NCI-H345 (cell line): Measurements from ENCODE around the gene OGFOD2.

ENCODE experiments used
- DNase-seq: peaks from one replicate; lab custom pipeline; 2025; lab: John Stamatoyannopoulos, UW

OGFOD2 gene

GRCh38 chr12:122977655-122978392 lies 2.8 kb downstream of the OGFOD2 start:
- DNase-seq, result no peak

- DNase-seq, result no peak
Measured at GRCh38 chr12:122978507-122978955, 3.5 kb downstream of the OGFOD2 start.

DNA sequence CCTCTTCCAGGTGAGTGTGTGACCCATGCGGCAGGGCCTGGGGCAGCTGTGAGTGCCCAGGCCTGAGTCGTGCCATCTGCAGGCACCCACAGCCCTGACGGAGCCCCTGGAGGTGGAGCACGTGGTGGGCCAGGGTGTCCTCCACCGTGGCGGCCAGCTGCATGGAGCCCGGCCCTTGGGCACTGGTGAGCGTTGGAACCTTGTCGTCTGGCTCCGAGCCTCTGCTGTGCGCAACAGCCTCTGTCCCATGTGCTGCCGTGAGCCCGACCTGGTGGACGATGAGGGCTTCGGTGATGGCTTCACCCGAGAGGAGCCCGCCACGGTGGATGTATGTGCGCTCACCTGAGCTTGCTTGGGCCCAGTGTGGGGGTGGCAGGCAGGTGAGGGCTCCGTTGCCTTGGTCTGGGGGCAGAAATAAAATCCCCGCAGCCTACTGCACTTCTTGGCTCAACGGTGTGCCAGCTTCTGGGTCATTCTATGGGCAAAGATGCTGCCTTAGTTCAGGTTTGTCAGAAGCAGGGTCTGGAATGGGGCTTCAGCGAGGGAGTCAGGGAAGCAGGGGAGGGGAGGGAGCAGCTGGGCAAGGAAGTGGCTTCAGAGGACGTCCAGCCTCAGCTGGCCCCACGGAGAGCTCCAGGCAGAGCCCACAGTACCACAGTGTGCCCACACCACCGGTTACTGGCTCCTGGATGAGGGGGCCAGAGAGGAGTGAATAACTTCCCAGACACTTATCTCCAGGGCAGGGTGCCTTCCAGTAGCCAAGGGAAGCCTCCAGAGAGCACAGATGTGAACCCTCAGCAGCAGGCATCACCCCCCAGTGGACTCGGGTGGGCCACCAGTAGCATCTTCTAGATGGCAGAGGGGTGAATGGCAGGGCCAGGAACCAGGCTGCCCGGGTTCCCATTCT lies 4.2 kb downstream of the OGFOD2 start:
- DNase-seq, result no peak

DNA sequence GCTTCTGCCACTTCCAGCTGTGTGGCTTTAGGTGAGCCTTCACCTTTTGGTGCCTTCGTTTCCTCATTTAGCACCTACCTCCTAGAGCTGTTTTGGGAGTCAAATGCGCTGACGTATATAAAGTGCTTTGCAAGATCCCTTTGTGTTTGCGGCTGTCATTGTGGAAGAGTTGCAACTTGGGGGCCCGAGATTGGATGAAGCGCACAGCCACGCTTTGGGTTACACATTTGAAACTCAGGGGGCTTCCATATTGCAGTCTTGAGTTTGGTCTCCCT lies 4.8 kb downstream of the OGFOD2 start:
- DNase-seq, result no peak

- DNase-seq, result peak; percentile 57
Measured at GRCh38 chr12:122980183-122981035, 5.4 kb downstream of the OGFOD2 start, which contains the start of gene ARL6IP4. Gene ARL6IP4, plus strand, starts transcription at chr12:122980681. Its CDS starts 459 bp downstream, at chr12:122981140.

DNA sequence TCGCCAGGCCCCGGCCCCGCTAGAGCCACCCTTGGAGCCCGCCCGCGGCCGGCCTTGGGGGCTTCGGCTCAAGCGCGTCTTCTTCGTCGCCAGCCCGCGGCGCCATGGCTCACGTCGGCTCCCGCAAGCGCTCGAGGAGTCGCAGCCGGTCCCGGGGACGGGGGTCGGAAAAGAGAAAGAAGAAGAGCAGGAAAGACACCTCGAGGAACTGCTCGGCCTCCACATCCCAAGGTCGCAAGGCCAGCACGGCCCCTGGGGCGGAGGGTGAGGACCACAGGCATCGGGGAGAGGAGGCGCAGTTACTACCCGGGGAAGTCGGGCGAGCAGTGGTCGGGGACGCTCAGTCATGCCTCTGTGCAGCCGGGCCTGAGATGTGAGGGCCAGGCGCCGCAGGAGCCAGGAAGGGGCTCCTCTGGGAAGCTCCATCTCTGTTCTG lies 6.0 kb downstream of the OGFOD2 start:
- no peak for DNase-seq

DNA sequence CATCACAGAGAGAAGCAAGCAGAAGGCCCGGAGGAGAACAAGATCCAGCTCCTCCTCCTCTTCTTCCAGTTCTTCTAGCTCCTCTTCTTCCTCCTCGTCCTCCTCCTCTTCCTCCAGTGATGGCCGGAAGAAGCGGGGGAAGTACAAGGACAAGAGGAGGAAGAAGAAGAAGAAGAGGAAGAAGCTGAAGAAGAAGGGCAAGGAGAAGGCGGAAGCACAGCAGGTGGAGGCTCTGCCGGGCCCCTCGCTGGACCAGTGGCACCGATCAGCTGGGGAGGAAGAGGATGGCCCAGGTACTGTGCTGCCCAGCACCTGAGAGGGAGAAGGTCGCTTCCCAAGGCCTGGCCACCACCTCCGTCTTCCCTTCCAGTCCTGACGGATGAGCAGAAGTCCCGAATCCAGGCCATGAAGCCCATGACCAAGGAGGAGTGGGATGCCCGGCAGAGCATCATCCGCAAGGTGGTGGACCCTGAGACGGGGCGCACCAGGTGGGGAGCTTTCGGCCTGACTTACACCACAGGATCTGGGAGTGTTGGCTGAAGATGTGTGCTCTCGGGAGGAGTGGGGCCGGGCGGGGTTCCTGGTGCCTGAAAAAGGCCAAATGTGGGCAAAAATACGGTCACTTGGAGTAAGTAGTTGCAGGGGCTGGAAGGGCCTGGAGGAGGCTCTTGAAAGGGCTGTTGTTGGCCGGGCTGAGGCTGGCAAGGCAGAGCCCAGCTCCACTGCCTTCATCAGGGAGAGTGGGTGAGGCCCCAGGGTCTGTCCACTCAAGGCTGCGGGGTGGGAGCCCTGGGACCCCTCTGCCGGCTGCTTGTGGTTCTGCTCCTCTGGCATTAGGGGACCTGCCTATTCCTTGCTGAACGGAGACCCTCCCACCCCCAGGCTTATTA lies 6.8 kb downstream of the OGFOD2 start:
- no peak for DNase-seq

- DNase-seq, result no peak
Measured at GRCh38 chr12:122982477-122982815, 7.4 kb downstream of the OGFOD2 start.

DNA sequence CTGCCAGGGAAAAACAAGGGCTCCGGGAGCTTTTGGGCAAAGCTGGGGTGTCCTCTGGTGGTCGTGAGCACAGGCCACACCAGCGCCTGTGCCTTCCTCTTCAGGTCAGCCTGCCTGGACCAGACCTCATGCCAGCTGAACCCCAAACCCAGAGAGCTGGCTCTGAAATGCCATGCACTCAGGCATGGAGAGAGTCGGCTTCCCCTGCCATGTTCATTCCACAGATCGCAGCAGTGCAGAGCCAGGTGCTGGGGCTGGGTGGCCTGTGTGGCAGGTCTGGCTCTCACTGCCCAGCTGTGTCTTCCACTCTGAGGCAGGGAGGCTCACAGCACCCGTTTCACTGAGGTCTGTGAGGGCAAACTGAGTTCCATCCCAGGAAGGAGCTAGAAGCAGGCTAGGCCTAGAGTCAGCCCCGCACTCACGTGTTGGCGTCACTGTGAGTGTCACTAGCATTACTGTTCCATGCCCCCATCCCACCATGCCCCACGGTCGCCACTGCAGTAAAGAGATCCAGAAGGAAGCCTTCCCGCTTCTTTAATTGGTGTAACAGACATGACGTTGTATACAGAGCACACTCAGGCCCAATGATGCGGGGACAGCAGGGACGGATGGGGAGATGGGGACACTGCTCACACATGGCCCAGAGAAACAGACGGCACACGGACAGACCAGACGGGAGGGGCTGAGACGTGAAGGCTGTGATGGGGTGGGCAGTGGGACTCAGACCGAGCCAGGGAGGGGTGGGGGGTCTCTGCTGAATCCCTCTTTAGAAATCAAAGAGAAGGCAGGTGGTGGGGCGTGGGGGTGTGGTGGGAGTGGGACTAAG lies 8.1 kb downstream of the OGFOD2 start:
- DNase-seq, result no peak

DNA sequence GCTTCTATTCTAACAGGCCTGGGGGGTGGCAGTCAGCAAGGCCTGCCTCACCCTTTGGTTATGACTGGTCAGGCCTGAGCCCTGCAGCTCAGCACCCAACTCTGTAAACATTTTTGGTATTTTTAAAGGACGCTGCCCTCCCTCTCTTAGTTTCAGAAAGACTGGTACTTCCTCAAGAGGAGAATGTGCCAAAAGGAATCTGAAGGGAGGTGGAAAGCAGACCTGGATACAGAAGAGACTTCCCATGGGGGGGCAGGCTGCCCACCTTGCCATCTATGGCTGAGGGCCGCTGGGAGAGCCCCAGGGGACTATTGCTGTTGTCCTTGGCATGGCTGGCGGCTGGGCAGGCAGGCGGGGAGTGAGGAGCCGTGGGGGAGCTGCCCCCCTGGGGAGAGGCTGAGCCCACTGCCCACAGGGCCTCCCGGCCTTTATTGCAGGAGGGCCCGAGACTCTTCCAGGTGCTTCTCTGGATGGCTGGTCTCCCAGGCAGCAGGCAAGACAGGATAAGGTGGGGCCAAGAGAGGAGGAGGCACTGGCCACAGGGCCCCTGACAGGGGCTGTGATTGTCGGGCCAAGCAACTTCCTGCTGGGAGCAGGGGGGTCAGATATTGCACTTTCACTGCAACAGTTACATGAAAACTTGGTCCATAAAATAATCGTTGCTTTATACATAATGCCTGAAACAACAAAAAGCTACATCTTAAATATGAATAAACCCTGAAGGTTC lies 8.9 kb downstream of the OGFOD2 start:
- no peak for DNase-seq

GRCh38 chr12:122984612-122985337 lies 9.7 kb downstream of the OGFOD2 start:
- DNase-seq, result no peak

DNA sequence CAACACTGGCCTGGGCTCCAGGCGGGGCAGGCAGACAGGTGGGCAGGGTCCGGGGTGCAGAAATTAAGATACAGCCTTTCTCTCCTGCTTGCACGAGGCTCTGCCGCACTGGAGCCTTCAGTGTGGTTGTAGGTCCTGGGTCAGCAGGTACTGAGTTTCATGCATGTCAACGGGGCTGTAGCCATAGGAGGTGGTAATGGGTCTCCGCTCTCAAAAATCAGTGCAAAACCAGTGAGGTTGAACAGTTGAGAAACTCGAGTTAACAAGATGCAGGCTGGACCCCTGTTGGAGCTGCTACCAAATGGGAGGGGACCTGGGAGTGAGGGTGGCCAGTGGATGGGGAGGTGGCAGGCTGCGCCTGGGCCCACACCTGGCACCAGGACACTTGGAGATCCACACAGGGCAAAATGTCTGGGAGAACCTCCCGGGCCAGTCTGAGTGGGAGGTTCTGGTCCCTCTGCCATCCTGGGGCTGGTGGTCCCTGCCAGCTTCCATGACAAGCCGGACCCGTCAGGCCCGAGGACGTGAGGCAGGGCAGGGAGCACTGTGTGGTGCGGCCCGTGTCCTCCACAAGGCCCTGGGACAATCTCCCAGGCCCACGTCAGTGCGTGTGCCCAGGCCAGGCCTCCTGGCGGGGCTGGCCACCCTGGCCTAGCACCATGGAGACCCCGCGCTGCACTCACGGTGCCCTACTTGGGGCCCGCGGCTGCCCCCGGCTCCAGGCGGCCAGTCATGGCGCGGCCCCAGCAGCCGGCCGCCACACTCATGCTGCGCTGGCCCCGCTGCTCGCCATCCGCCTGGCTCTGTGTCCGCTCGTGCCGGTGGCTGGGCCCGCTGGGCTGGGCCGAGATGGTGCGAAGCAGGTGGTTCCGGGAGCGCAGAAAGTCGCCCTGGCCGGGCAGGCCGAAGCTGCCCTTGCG lies 10.6 kb downstream of the OGFOD2 start:
- DNase-seq, result no peak

- DNase-seq, result no peak
Measured at GRCh38 chr12:122986258-122986871, 11.3 kb downstream of the OGFOD2 start.

- DNase-seq, result no peak
Measured at GRCh38 chr12:122987086-122987951, 12.3 kb downstream of the OGFOD2 start.

GRCh38 chr12:122988036-122988435 lies 13.0 kb downstream of the OGFOD2 start:
- no peak for DNase-seq

- DNase-seq, result no peak
Measured at GRCh38 chr12:122988612-122989212, 13.7 kb downstream of the OGFOD2 start.
